ENCODE data around the gene SLC6A3.

SLC6A3 gene

DNA sequence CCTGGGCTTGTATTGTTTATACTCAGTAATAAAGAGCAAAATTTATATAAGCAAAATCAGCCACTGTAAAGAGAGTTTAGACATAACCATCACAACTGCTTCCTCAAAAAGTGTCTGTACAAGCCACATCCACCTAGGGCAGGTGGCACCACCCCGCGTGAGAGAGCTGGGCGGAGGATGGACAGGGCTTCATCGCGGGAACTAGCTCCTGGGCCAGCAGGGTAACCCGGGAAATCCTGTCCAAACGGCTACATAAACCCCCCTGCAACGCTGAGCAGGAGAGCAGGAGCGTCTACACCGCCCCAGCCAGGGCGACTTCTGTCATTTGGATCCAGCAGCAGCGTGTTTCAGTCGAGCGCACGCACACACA is 1.3 kb downstream of the SLC6A3 start:
- H3K27ac ChIP-seq (replicated peaks) = no peak overlapping the region
- TF ChIP-seq SPI1 (IDR thresholded peaks at IDR 0.05; ENCODE audit: borderline replicate concordance, low read depth) (no peak), REST (IDR thresholded peaks at IDR 0.05; ENCODE audit: insufficient replicate concordance, low read depth) (no peak), POLR2AphosphoS5 (IDR thresholded peaks at IDR 0.05; ENCODE audit: low read depth) (no peak), GABPA (IDR thresholded peaks at IDR 0.05; ENCODE audit: low read depth) (no peak)
- TF ChIP-seq, protein P1, sequence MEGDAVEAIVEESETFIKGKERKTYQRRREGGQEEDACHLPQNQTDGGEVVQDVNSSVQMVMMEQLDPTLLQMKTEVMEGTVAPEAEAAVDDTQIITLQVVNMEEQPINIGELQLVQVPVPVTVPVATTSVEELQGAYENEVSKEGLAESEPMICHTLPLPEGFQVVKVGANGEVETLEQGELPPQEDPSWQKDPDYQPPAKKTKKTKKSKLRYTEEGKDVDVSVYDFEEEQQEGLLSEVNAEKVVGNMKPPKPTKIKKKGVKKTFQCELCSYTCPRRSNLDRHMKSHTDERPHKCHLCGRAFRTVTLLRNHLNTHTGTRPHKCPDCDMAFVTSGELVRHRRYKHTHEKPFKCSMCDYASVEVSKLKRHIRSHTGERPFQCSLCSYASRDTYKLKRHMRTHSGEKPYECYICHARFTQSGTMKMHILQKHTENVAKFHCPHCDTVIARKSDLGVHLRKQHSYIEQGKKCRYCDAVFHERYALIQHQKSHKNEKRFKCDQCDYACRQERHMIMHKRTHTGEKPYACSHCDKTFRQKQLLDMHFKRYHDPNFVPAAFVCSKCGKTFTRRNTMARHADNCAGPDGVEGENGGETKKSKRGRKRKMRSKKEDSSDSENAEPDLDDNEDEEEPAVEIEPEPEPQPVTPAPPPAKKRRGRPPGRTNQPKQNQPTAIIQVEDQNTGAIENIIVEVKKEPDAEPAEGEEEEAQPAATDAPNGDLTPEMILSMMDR (IDR thresholded peaks at IDR 0.05; ENCODE audit: insufficient read depth, low read length) = no peak
- peaks cover 14% of the 10 kb centered on the region for H3K27me3 ChIP-seq (ENCODE audit: insufficient read depth, poor library complexity, severe bottlenecking)
- H3K4me3 ChIP-seq (replicated peaks; ENCODE audit: insufficient read depth, low read length) = no peak overlapping the region
- DNase-seq (ENCODE audit: low read depth in 1 of 2, low spot score in 1 of 2) = no peak

- Histone ChIP-seq H3K27ac (replicated peaks) (no peak overlapping the region), H3K27me3 (ENCODE audit: insufficient read depth, poor library complexity, severe bottlenecking) (peaks cover 14% of the 10 kb centered on the region), H3K4me3 (replicated peaks; ENCODE audit: insufficient read depth, low read length) (no peak overlapping the region)
- DNase-seq (ENCODE audit: low read depth in 1 of 2, low spot score in 1 of 2) = no peak
- no peak for TF ChIP-seq GABPA (IDR thresholded peaks at IDR 0.05; ENCODE audit: low read depth)
- TF ChIP-seq POLR2AphosphoS5 (IDR thresholded peaks at IDR 0.05; ENCODE audit: low read depth) = no peak
- no peak for TF ChIP-seq REST (IDR thresholded peaks at IDR 0.05; ENCODE audit: insufficient replicate concordance, low read depth)
- TF ChIP-seq, protein P1 (IDR thresholded peaks at IDR 0.05; ENCODE audit: insufficient read depth, low read length) = no peak
- no peak for TF ChIP-seq SPI1 (IDR thresholded peaks at IDR 0.05; ENCODE audit: borderline replicate concordance, low read depth)
Observed at GRCh38 chr5:1443171-1443570, 2.1 kb downstream of the SLC6A3 start.

- no peak for TF ChIP-seq REST (IDR thresholded peaks at IDR 0.05; ENCODE audit: insufficient replicate concordance, low read depth)
- no peak for TF ChIP-seq POLR2AphosphoS5 (IDR thresholded peaks at IDR 0.05; ENCODE audit: low read depth)
- TF ChIP-seq, protein P1 (IDR thresholded peaks at IDR 0.05; ENCODE audit: insufficient read depth, low read length) = no peak
- TF ChIP-seq GABPA (IDR thresholded peaks at IDR 0.05; ENCODE audit: low read depth) = no peak
- TF ChIP-seq SPI1 (IDR thresholded peaks at IDR 0.05; ENCODE audit: borderline replicate concordance, low read depth) = no peak
- peaks cover 13% of the 10 kb centered on the region for H3K27me3 ChIP-seq (ENCODE audit: insufficient read depth, poor library complexity, severe bottlenecking)
- DNase-seq (ENCODE audit: low read depth in 1 of 2, low spot score in 1 of 2) = no peak
- no peak overlapping the region for H3K27ac ChIP-seq (replicated peaks)
- no peak overlapping the region for H3K4me3 ChIP-seq (replicated peaks; ENCODE audit: insufficient read depth, low read length)
Observed at GRCh38 chr5:1442222-1443145, 2.8 kb downstream of the SLC6A3 start.
